Tibial nerve (tissue), 4 donors: ENCODE results near the gene ESYT3.

Experiments
- CTCF ChIP-seq, 5 experiments: fragments of 200-600 bp in 3 of 5; fragments of 450-650 bp in 2 of 5; sonication (generic) in 3 of 5; IDR thresholded peaks; one replicate each; pipeline ENCODE4 v1.5.1; 2016 to 2019; ENCODE audit warnings: antibody characterized with exemption in 5 of 5, mild to moderate bottlenecking in 3 of 5, moderate library complexity in 2 of 5
- EP300 ChIP-seq, 2 donors: sonication (generic); formaldehyde crosslinking; IDR thresholded peaks; one replicate each; pipeline ENCODE4 v1.6.1; 2017; ENCODE audit warnings: antibody characterized with exemption in 2 of 2, mild to moderate bottlenecking in 1 of 2

GRCh38 chr3:138400651-138401070 lies 33.8 kb upstream of the ESYT3 start:
- TF ChIP-seq CTCF (IDR thresholded peaks at IDR 0.05) = no peak
- TF ChIP-seq EP300 (IDR thresholded peaks at IDR 0.05) = no peak
